Endothelial cell of umbilical vein (primary cell): Measurements from ENCODE around the gene KIAA0232. TPM values are rescaled to one million over a fixed set of nuclear protein-coding genes. Genes with fewer than 3 reads are reported as not detected.

Experiments used
- BruUV-seq: library from RNA; stranded (reverse); fragments of 400-500 nt; replicated peaks from 2 replicates; lab custom pipeline; 2021; lab: Mats Ljungman, UMichigan
- CTCF ChIA-PET: fragments of 300-600, 350-600 bp; sonication (Branson Sonifier 250); formaldehyde crosslinking; loops from one replicate; lab custom pipeline; 2021; ENCODE audit warnings: antibody characterized with exemption, inconsistent platforms; lab: Charles Lee
- POLR2A ChIA-PET: fragments of 300-600, 350-600 bp; sonication (Branson Sonifier 250); formaldehyde crosslinking; loops from one replicate; lab custom pipeline; 2021; ENCODE audit warnings: antibody characterized with exemption, inconsistent platforms; lab: Charles Lee
- DNase-seq: peaks from one replicate; pipeline ENCODE4 v3.0.0-alpha.2; 2011; ENCODE audit warnings: low read depth, low spot score
- FAIRE-seq: peaks from 2 replicates; lab custom pipeline; 2011; peaks lifted over from hg19 to GRCh38; lab: Jason Lieb, UNC
- H2AFZ ChIP-seq: 2 replicates; pipeline ENCODE4 v1.6.0; 2012; ENCODE audit warnings: low read depth, low read length, control low read depth, inconsistent platforms
- H3K27ac ChIP-seq: 2 replicates; pipeline ENCODE4 v1.5.1; 2011; ENCODE audit warnings: low read depth, mild to moderate bottlenecking, control low read depth, low read length, moderate library complexity; ENCODE audit not compliant: insufficient read depth
- H3K27me3 ChIP-seq, 2 experiments: 2 replicates each; pipeline versions ENCODE4 v1.6.0 to v1.6.1; 2011; ENCODE audit warnings: low read length in 2 of 2, mixed read lengths in 1 of 2; ENCODE audit not compliant: control insufficient read depth in 2 of 2, insufficient read depth in 2 of 2
- H3K36me3 ChIP-seq, 2 experiments: 2 replicates in 1 of 2; 3 replicates in 1 of 2; pipeline ENCODE4 v1.5.1; 2011; ENCODE audit warnings: low read length in 2 of 2, mild to moderate bottlenecking in 1 of 2, moderate library complexity in 1 of 2; ENCODE audit not compliant: control insufficient read depth in 2 of 2, insufficient read depth in 2 of 2; ENCODE audit errors: extremely low read depth in 1 of 2
- H3K4me1 ChIP-seq: 3 replicates; pipeline ENCODE4 v1.5.1; 2011; ENCODE audit warnings: mild to moderate bottlenecking, low read length; ENCODE audit not compliant: control insufficient read depth, insufficient read depth; ENCODE audit errors: extremely low read depth
- H3K4me2 ChIP-seq: 2 replicates; pipeline ENCODE4 v1.6.1; 2011; ENCODE audit warnings: low read length, control low read depth, mixed read lengths; ENCODE audit not compliant: insufficient read depth
- H3K4me3 ChIP-seq, 3 experiments: fragments of 200-600 bp in 1 of 3; sonication (generic), shearing (Covaris generic) in 1 of 3; replicated peaks in 1 of 3; 2 replicates each; pipeline ENCODE4 v1.5.1; 2011 to 2016; ENCODE audit warnings: control low read depth in 3 of 3, low read length in 3 of 3, mild to moderate bottlenecking in 2 of 3, inconsistent platforms in 1 of 3, low read depth in 1 of 3, moderate library complexity in 1 of 3; ENCODE audit not compliant: insufficient read depth in 1 of 3
- H3K79me2 ChIP-seq: 2 replicates; pipeline ENCODE4 v1.6.0; 2012; ENCODE audit warnings: low read length, inconsistent platforms; ENCODE audit not compliant: control insufficient read depth, insufficient read depth
- H3K9ac ChIP-seq: replicated peaks from 2 replicates; pipeline ENCODE3; 2011; ENCODE audit warnings: low read length, control low read depth; ENCODE audit not compliant: insufficient read depth; ENCODE audit errors: extremely low read depth
- H3K9me1 ChIP-seq: replicated peaks from 3 replicates; pipeline ENCODE4 v1.6.0; 2011; ENCODE audit warnings: mild to moderate bottlenecking, low read length; ENCODE audit not compliant: control insufficient read depth, insufficient read depth; ENCODE audit errors: extremely low read depth
- H3K9me3 ChIP-seq: replicated peaks from 2 replicates; pipeline ENCODE4 v1.5.1; 2012; ENCODE audit warnings: low read length, inconsistent platforms; ENCODE audit not compliant: control insufficient read depth, insufficient read depth
- H4K20me1 ChIP-seq: replicated peaks from 2 replicates; pipeline ENCODE3; 2011; ENCODE audit warnings: mild to moderate bottlenecking, low read length; ENCODE audit not compliant: control insufficient read depth, insufficient read depth; ENCODE audit errors: extremely low read depth
- EZH2 ChIP-seq: IDR thresholded peaks from 2 replicates; pipeline ENCODE4 v1.6.1; 2012; ENCODE audit warnings: borderline replicate concordance, low read depth, mild to moderate bottlenecking, moderate library complexity, low read length, inconsistent platforms; ENCODE audit not compliant: severe bottlenecking
- FOS ChIP-seq: IDR thresholded peaks from 2 replicates; pipeline ENCODE4 v1.6.1; 2011; ENCODE audit warnings: mild to moderate bottlenecking, low read length, moderate library complexity, borderline replicate concordance; ENCODE audit not compliant: insufficient read depth
- GATA2 ChIP-seq: IDR thresholded peaks from 2 replicates; pipeline ENCODE4 v1.7.0; 2011; ENCODE audit warnings: low read depth, mild to moderate bottlenecking, moderate library complexity, mixed read lengths, low read length; ENCODE audit not compliant: insufficient read length, insufficient read depth
- JUN ChIP-seq: IDR thresholded peaks from 2 replicates; pipeline ENCODE4 v1.6.1; 2011; ENCODE audit warnings: borderline replicate concordance, low read depth; ENCODE audit not compliant: insufficient read length, insufficient read depth
- MYC ChIP-seq: IDR thresholded peaks from one replicate; pipeline ENCODE4 v1.6.1; 2011; ENCODE audit warnings: mild to moderate bottlenecking, low read depth, low read length
- POLR2A ChIP-seq: IDR thresholded peaks from 2 replicates; pipeline ENCODE4 v1.6.1; 2012; ENCODE audit warnings: low read depth, mild to moderate bottlenecking, control low read depth, low read length
- POLR2AphosphoS5 ChIP-seq: IDR thresholded peaks from 2 replicates; pipeline ENCODE4 v1.6.1; 2012; ENCODE audit warnings: low read depth, mild to moderate bottlenecking, control low read depth, low read length, moderate library complexity; ENCODE audit not compliant: insufficient read depth
- dilution Hi-C: fragments of 300-500 bp; cut with MboI; formaldehyde crosslinking; loops from one replicate; pipeline ENCODE4 v1.15.0; 2019; ENCODE audit warnings: low sequenced_read_pairs; ENCODE audit not compliant: extremely low pct_ligation_motif_present
- intact Hi-C: fragments of 100-400 bp; cut with micrococcal nuclease; formaldehyde crosslinking; loops from one replicate; pipeline ENCODE4 v1.10.0; 2022
- polyA plus RNA-seq, 4 experiments: library from polyadenylated mRNA; depleted of rRNA in 3 of 4; stranded (reverse) in 3 of 4; unstranded in 1 of 4; fragments of >200 nt; gene quantifications; 2 replicates each; pipeline versions ENCODE4 v1.2.1 to v1.2.3, GENCODE V29; 2011 to 2012; ENCODE audit warnings: missing spikeins in 1 of 4
- total RNA-seq: library from RNA; stranded (reverse); gene quantifications from 2 replicates; pipeline ENCODE4 v1.2.3, GENCODE V29; 2021
- TF ChIP-seq, protein P1 (sequence below): IDR thresholded peaks from 2 replicates; pipeline ENCODE4 v1.6.1; 2011; ENCODE audit not compliant: insufficient read depth, insufficient read length
- TF ChIP-seq, protein P2 (sequence below), 2 donors: IDR thresholded peaks; 1 replicate in 1 of 2; 2 replicates in 1 of 2; pipeline ENCODE4 v1.5.1; 2011; ENCODE audit warnings: low read length in 2 of 2, mild to moderate bottlenecking in 2 of 2, moderate library complexity in 2 of 2, control low read depth in 1 of 2, inconsistent platforms in 1 of 2, low read depth in 1 of 2; ENCODE audit not compliant: insufficient read depth in 1 of 2; ENCODE audit errors: extremely low read depth in 1 of 2

KIAA0232 gene
- total and polyA plus RNA-seq, 2 donors (not counting 3 experiments of a cell fraction or from before 2014, with no cell fraction given): 5.3 to 18.4 TPM

DNA sequence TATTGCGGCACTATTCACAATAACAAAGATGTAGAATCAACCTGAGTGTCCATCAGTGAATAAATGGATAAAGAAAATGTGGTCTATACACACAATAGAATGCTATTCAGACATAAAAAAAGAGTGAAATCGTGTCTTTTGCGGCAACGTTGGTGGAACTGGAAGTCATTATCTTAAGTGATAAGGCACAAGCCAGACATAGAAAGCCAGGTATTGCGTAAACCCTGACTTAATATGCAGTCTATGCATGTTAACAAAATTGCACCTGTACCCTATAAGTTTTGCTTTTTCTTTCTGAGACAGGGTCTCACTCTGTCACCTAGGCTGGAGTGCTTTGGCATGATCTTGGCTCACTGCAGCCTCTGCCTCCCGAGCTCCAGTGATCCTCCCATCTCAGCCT lies 28.6 kb downstream of the KIAA0232 start:
- no peaks in the 10 kb centered on the region for H3K9me3 ChIP-seq
- DNase-seq (no peak), FAIRE-seq (no peak)
- BruUV-seq: no TSS peak
- intact Hi-C loops: no loop called here
- H2AFZ ChIP-seq: no peak overlapping the region
- H3K4me3 ChIP-seq: no peak overlapping the region
- POLR2A ChIA-PET: no interaction called here
- H3K9me1 ChIP-seq: no peaks in the 10 kb centered on the region
- H3K9ac ChIP-seq: no peak overlapping the region
- H3K4me2 ChIP-seq: no peak overlapping the region
- no peak for TF ChIP-seq POLR2AphosphoS5
- TF ChIP-seq GATA2: no peak
- TF ChIP-seq, protein P1, sequence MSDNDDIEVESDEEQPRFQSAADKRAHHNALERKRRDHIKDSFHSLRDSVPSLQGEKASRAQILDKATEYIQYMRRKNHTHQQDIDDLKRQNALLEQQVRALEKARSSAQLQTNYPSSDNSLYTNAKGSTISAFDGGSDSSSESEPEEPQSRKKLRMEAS: no peak
- no peak for TF ChIP-seq FOS
- TF ChIP-seq, protein P2, sequence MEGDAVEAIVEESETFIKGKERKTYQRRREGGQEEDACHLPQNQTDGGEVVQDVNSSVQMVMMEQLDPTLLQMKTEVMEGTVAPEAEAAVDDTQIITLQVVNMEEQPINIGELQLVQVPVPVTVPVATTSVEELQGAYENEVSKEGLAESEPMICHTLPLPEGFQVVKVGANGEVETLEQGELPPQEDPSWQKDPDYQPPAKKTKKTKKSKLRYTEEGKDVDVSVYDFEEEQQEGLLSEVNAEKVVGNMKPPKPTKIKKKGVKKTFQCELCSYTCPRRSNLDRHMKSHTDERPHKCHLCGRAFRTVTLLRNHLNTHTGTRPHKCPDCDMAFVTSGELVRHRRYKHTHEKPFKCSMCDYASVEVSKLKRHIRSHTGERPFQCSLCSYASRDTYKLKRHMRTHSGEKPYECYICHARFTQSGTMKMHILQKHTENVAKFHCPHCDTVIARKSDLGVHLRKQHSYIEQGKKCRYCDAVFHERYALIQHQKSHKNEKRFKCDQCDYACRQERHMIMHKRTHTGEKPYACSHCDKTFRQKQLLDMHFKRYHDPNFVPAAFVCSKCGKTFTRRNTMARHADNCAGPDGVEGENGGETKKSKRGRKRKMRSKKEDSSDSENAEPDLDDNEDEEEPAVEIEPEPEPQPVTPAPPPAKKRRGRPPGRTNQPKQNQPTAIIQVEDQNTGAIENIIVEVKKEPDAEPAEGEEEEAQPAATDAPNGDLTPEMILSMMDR (IDR thresholded peaks at IDR 0.05; ENCODE audit: extremely low read depth in 1 of 2, insufficient read depth in 1 of 2, low read depth in 1 of 2, low read length in 2 of 2): no peak
- no peak for TF ChIP-seq MYC
- TF ChIP-seq EZH2: no peak
- no peak for TF ChIP-seq POLR2A
- TF ChIP-seq JUN: no peak
- no peaks in the 10 kb centered on the region for H3K36me3 ChIP-seq
- H3K27me3 ChIP-seq: no peaks in the 10 kb centered on the region
- CTCF ChIA-PET: no interaction called here
- peaks cover 4% of the 10 kb centered on the region for H4K20me1 ChIP-seq
- peaks cover 54% of the 10 kb centered on the region for H3K79me2 ChIP-seq
- dilution Hi-C loops: no loop called here
- peaks cover 14% of the 10 kb centered on the region for H3K4me1 ChIP-seq
- no peak overlapping the region for H3K27ac ChIP-seq
